BLaER1 (cell line): Measurements from ENCODE around the gene RNF187.

Source experiments
- H3K27ac ChIP-seq: shearing (Covaris generic); formaldehyde crosslinking; 2 replicates; pipeline ENCODE4 v1.8.1; 2022
- H3K27me3 ChIP-seq: shearing (Covaris generic); formaldehyde crosslinking; 2 replicates; pipeline ENCODE4 v1.8.1; 2022
- H3K36me3 ChIP-seq: shearing (Covaris generic); formaldehyde crosslinking; 2 replicates; pipeline ENCODE4 v1.8.1; 2022
- H3K4me1 ChIP-seq: shearing (Covaris generic); formaldehyde crosslinking; 2 replicates; pipeline ENCODE4 v1.8.1; 2022
- H3K4me2 ChIP-seq: shearing (Covaris generic); formaldehyde crosslinking; 2 replicates; pipeline ENCODE4 v1.8.1; 2022
- H3K4me3 ChIP-seq: shearing (Covaris generic); formaldehyde crosslinking; 2 replicates; pipeline ENCODE4 v1.8.1; 2022
- H3K9ac ChIP-seq: shearing (Covaris generic); formaldehyde crosslinking; 2 replicates; pipeline ENCODE4 v1.8.1; 2022
- H3K9me3 ChIP-seq: shearing (Covaris generic); formaldehyde crosslinking; 2 replicates; pipeline ENCODE4 v1.8.1; 2022
- H4K20me1 ChIP-seq: shearing (Covaris generic); formaldehyde crosslinking; 2 replicates; pipeline ENCODE4 v1.8.1; 2022
- Cebpa-rat ChIP-seq: shearing (Covaris generic); IDR thresholded peaks from 2 replicates; pipeline ENCODE4 v1.8.1; 2022

Gene RNF187

GRCh38 chr1:228450200-228450599 lies 37.0 kb upstream of the RNF187 start:
- Histone ChIP-seq H3K36me3 (no peaks in the 10 kb centered on the region), H4K20me1 (no peaks in the 10 kb centered on the region), H3K4me2 (no peak overlapping the region), H3K4me3 (no peak overlapping the region), H3K27ac (no peak overlapping the region), H3K27me3 (peaks cover 20% of the 10 kb centered on the region), H3K9ac (no peak overlapping the region), H3K4me1 (no peaks in the 10 kb centered on the region), H3K9me3 (peaks cover 3% of the 10 kb centered on the region; the same call in 1 of the 2 replicates)
- TF ChIP-seq Cebpa-rat = no peak

GRCh38 chr1:228452194-228453021 lies 34.8 kb upstream of the RNF187 start:
- Histone ChIP-seq H3K4me1 (no peaks in the 10 kb centered on the region), H3K36me3 (no peaks in the 10 kb centered on the region), H3K4me2 (no peak overlapping the region), H3K9ac (no peak overlapping the region), H3K27ac (no peak overlapping the region), H4K20me1 (no peaks in the 10 kb centered on the region), H3K9me3 (peaks cover 4% of the 10 kb centered on the region), H3K27me3 (no peaks in the 10 kb centered on the region), H3K4me3 (no peak overlapping the region)
- TF ChIP-seq Cebpa-rat = no peak

GRCh38 chr1:228453022-228453560 lies 34.1 kb upstream of the RNF187 start:
- Histone ChIP-seq H3K4me3 (no peak overlapping the region), H3K9ac (no peak overlapping the region), H4K20me1 (no peaks in the 10 kb centered on the region), H3K4me1 (no peaks in the 10 kb centered on the region), H3K4me2 (no peak overlapping the region), H3K27me3 (no peaks in the 10 kb centered on the region), H3K36me3 (no peaks in the 10 kb centered on the region), H3K27ac (no peak overlapping the region), H3K9me3 (peaks cover 11% of the 10 kb centered on the region)
- TF ChIP-seq Cebpa-rat = no peak

- H4K20me1 ChIP-seq = no peaks in the 10 kb centered on the region
- H3K9ac ChIP-seq = no peak overlapping the region
- no peaks in the 10 kb centered on the region for H3K27me3 ChIP-seq
- TF ChIP-seq Cebpa-rat = no peak
- no peaks in the 10 kb centered on the region for H3K4me1 ChIP-seq
- H3K4me3 ChIP-seq = no peak overlapping the region
- H3K4me2 ChIP-seq = no peak overlapping the region
- peaks cover 16% of the 10 kb centered on the region for H3K9me3 ChIP-seq
- H3K27ac ChIP-seq = no peak overlapping the region
- H3K36me3 ChIP-seq = no peaks in the 10 kb centered on the region
Measured at GRCh38 chr1:228453614-228454013, 33.6 kb upstream of the RNF187 start.

- Histone ChIP-seq H3K36me3 (no peaks in the 10 kb centered on the region), H3K27me3 (no peaks in the 10 kb centered on the region), H4K20me1 (no peaks in the 10 kb centered on the region), H3K9me3 (peaks cover 20% of the 10 kb centered on the region), H3K4me2 (no peak overlapping the region), H3K4me3 (no peak overlapping the region), H3K27ac (no peak overlapping the region), H3K4me1 (no peaks in the 10 kb centered on the region), H3K9ac (no peak overlapping the region)
- no peak for TF ChIP-seq Cebpa-rat
Measured at GRCh38 chr1:228454238-228454637, 32.9 kb upstream of the RNF187 start.

GRCh38 chr1:228455715-228456114 lies 31.5 kb upstream of the RNF187 start:
- Histone ChIP-seq H3K9ac (no peak overlapping the region), H4K20me1 (no peaks in the 10 kb centered on the region), H3K4me1 (no peaks in the 10 kb centered on the region), H3K9me3 (peaks cover 20% of the 10 kb centered on the region), H3K27ac (no peak overlapping the region), H3K36me3 (no peaks in the 10 kb centered on the region), H3K4me2 (no peak overlapping the region), H3K27me3 (no peaks in the 10 kb centered on the region), H3K4me3 (no peak overlapping the region)
- TF ChIP-seq Cebpa-rat = no peak

GRCh38 chr1:228456252-228457016 lies 30.7 kb upstream of the RNF187 start:
- Histone ChIP-seq H3K4me3 (no peak overlapping the region), H3K9me3 (peaks cover 20% of the 10 kb centered on the region), H3K4me1 (no peaks in the 10 kb centered on the region), H3K4me2 (no peak overlapping the region), H3K9ac (no peak overlapping the region), H4K20me1 (no peaks in the 10 kb centered on the region), H3K36me3 (no peaks in the 10 kb centered on the region), H3K27ac (no peak overlapping the region), H3K27me3 (no peaks in the 10 kb centered on the region)
- no peak for TF ChIP-seq Cebpa-rat

- peaks cover 20% of the 10 kb centered on the region for H3K9me3 ChIP-seq
- no peak overlapping the region for H3K9ac ChIP-seq
- no peak overlapping the region for H3K27ac ChIP-seq
- TF ChIP-seq Cebpa-rat = no peak
- H3K27me3 ChIP-seq = no peaks in the 10 kb centered on the region
- no peaks in the 10 kb centered on the region for H3K4me1 ChIP-seq
- no peaks in the 10 kb centered on the region for H3K36me3 ChIP-seq
- H3K4me3 ChIP-seq = no peak overlapping the region
- no peak overlapping the region for H3K4me2 ChIP-seq
- H4K20me1 ChIP-seq = no peaks in the 10 kb centered on the region
Measured at GRCh38 chr1:228457017-228457395, 30.2 kb upstream of the RNF187 start.

GRCh38 chr1:228457396-228458176 lies 29.6 kb upstream of the RNF187 start:
- no peaks in the 10 kb centered on the region for H4K20me1 ChIP-seq
- H3K4me1 ChIP-seq = no peaks in the 10 kb centered on the region
- no peak overlapping the region for H3K4me3 ChIP-seq
- no peaks in the 10 kb centered on the region for H3K27me3 ChIP-seq
- TF ChIP-seq Cebpa-rat = no peak
- no peak overlapping the region for H3K9ac ChIP-seq
- no peaks in the 10 kb centered on the region for H3K36me3 ChIP-seq
- H3K27ac ChIP-seq = no peak overlapping the region
- H3K9me3 ChIP-seq = peaks cover 20% of the 10 kb centered on the region
- H3K4me2 ChIP-seq = no peak overlapping the region
